Activated CD4-positive, alpha-beta T cell treated with anti-CD3 and anti-CD28 coated beads, Interleukin-2, amount 50 U/mL, for 16 hours (primary cell): Measurements from ENCODE around the gene INTS6.

Experiments
- DNase-seq: peaks from one replicate; pipeline ENCODE4 v3.0.0-alpha.2; 2020

The INTS6 gene

DNA sequence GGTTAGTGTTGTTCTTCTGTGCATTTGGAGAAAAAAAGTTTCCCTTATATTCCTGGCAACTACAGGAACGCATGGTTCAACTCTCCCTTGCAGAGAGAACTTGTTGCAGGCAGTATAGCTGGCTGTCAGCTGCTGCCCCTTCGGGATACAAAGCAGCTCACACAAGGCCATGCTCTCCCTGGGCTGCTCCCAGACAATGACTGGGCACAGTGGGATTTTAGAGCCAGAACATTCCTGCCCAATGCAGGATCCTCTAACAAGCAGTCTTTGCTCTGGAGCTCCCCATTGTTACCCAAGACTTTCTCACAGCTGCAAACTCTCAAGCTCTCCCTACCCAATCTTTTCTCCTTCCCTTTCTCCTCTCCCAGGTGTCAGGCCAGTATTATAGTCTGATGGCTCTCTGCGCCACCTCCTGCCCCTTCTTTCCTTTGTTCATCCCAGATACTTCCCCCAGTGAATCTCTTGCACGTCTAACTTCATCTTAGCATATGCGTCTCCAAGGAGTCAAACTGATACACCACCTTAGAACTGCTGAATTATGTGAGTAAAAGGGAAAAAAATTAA lies 140.8 kb downstream of the INTS6 start:
- no peak for DNase-seq
